ENCODE results near the gene AKR1C8. TPM values are rescaled to one million over a fixed set of nuclear protein-coding genes. Genes with fewer than 3 reads are reported as not detected.

Gene AKR1C8
- total and polyA plus RNA-seq, 4 experiments from 2014 or later: 8.5 to 9.2 TPM; not detected in 2

GRCh38 chr10:5168897-5169420, 16.0 kb downstream of the AKR1C8 start:
- peak overlapping the region in 1 of 8 donors; percentile 39 for H3K4me3 Mint-ChIP-seq
- H3K27ac Mint-ChIP-seq: peak overlapping the region in 2 of 7 donors; percentile 0 to 15
- Histone ChIP-seq H3K27ac (ENCODE audit: low read depth, low read length) (no peak overlapping the region), H3K36me3 (ENCODE audit: insufficient read depth, low read length) (no peaks in the 10 kb centered on the region), H3K4me1 (ENCODE audit: insufficient read depth, low read length) (no peaks in the 10 kb centered on the region), H3K27me3 (ENCODE audit: insufficient read depth, low read length) (no peaks in the 10 kb centered on the region), H3K9me3 (ENCODE audit: control insufficient read depth in 1 of 2, low read length in 2 of 2) (peaks cover 3 to 4% of the 10 kb centered on the region in 2 donors), H3K4me3 (ENCODE audit: low read length in 2 of 2) (no peak overlapping the region)
- CTCF ChIA-PET (ENCODE audit: partially characterized antibody): no interaction called here
- H3K4me1 Mint-ChIP-seq: peaks cover 2 to 6% (median 4%) of the 10 kb centered on the region in 4 donors
- H3K27me3 Mint-ChIP-seq: no peaks in the 10 kb centered on the region
- H3K9me3 Mint-ChIP-seq: peaks cover 3 to 45% (median 40%) of the 10 kb centered on the region in 8 donors
- intact Hi-C loops (cut with micrococcal nuclease): no loop called here
- POLR2A ChIA-PET (ENCODE audit: partially characterized antibody): no interaction called here
- no peak for DNase-seq
- peaks cover 7 to 31% of the 10 kb centered on the region in 2 donors for H3K36me3 Mint-ChIP-seq

GRCh38 chr10:5165738-5166137, 19.2 kb downstream of the AKR1C8 start:
- Mint-ChIP-seq H3K27ac (no peak overlapping the region), H3K36me3 (peaks cover 31 to 50% of the 10 kb centered on the region in 2 donors), H3K4me3 (no peak overlapping the region), H3K9me3 (peaks cover 9 to 71% (median 56%) of the 10 kb centered on the region in 8 donors), H3K4me1 (peaks cover 2 to 6% (median 4%) of the 10 kb centered on the region in 4 donors), H3K27me3 (peaks cover 0 to 2% of the 10 kb centered on the region in 2 donors)
- Histone ChIP-seq H3K36me3 (ENCODE audit: insufficient read depth, low read length) (no peaks in the 10 kb centered on the region), H3K9me3 (ENCODE audit: control insufficient read depth in 1 of 2, low read length in 2 of 2) (peaks cover 3 to 4% of the 10 kb centered on the region in 2 donors), H3K4me1 (ENCODE audit: insufficient read depth, low read length) (no peaks in the 10 kb centered on the region), H3K27ac (ENCODE audit: low read depth, low read length) (no peak overlapping the region), H3K4me3 (ENCODE audit: low read length in 2 of 2) (no peak overlapping the region), H3K27me3 (ENCODE audit: insufficient read depth, low read length) (no peaks in the 10 kb centered on the region)
- ChIA-PET CTCF (ENCODE audit: partially characterized antibody) (no interaction called here), POLR2A (ENCODE audit: partially characterized antibody) (no interaction called here)
- intact Hi-C loops (cut with micrococcal nuclease): no loop called here
- no peak for DNase-seq

GRCh38 chr10:5163487-5163886, 21.5 kb downstream of the AKR1C8 start:
- Mint-ChIP-seq H3K4me1 (peaks cover 0 to 3% (median 0%) of the 10 kb centered on the region in 4 donors), H3K27ac (no peak overlapping the region), H3K4me3 (no peak overlapping the region), H3K36me3 (peaks cover 35 to 57% of the 10 kb centered on the region in 2 donors), H3K9me3 (peaks cover 6 to 72% (median 56%) of the 10 kb centered on the region in 8 donors), H3K27me3 (peaks cover 0 to 4% of the 10 kb centered on the region in 2 donors)
- ChIA-PET POLR2A (ENCODE audit: partially characterized antibody) (no interaction called here), CTCF (ENCODE audit: partially characterized antibody) (no interaction called here)
- Histone ChIP-seq H3K27ac (ENCODE audit: low read depth, low read length) (no peak overlapping the region), H3K9me3 (ENCODE audit: control insufficient read depth in 1 of 2, low read length in 2 of 2) (peaks cover 3 to 4% of the 10 kb centered on the region in 2 donors), H3K4me3 (ENCODE audit: low read length in 2 of 2) (no peak overlapping the region), H3K36me3 (ENCODE audit: insufficient read depth, low read length) (no peaks in the 10 kb centered on the region), H3K27me3 (ENCODE audit: insufficient read depth, low read length) (no peaks in the 10 kb centered on the region), H3K4me1 (ENCODE audit: insufficient read depth, low read length) (no peaks in the 10 kb centered on the region)
- DNase-seq: no peak
- intact Hi-C loops (cut with micrococcal nuclease): no loop called here

GRCh38 chr10:5159126-5159525, 25.8 kb downstream of the AKR1C8 start:
- Mint-ChIP-seq H3K4me3 (peak overlapping the region in 1 of 8 donors; percentile 25), H3K27ac (no peak overlapping the region), H3K9me3 (peaks cover 6 to 30% (median 15%) of the 10 kb centered on the region in 8 donors), H3K4me1 (no peaks in the 10 kb centered on the region), H3K36me3 (peaks cover 39 to 43% of the 10 kb centered on the region in 2 donors), H3K27me3 (peaks cover 0 to 4% of the 10 kb centered on the region in 2 donors)
- no peak overlapping the region for H3K27ac ChIP-seq (ENCODE audit: low read depth, low read length)
- POLR2A ChIA-PET (ENCODE audit: partially characterized antibody): no interaction called here
- no peak for DNase-seq
- intact Hi-C loops (cut with micrococcal nuclease): no loop called here
- H3K9me3 ChIP-seq (ENCODE audit: control insufficient read depth in 1 of 2, low read length in 2 of 2): no peaks in the 10 kb centered on the region
- H3K36me3 ChIP-seq (ENCODE audit: insufficient read depth, low read length): no peaks in the 10 kb centered on the region
- no peak overlapping the region for H3K4me3 ChIP-seq (ENCODE audit: low read length in 2 of 2)
- H3K4me1 ChIP-seq (ENCODE audit: insufficient read depth, low read length): no peaks in the 10 kb centered on the region
- H3K27me3 ChIP-seq (ENCODE audit: insufficient read depth, low read length): no peaks in the 10 kb centered on the region
- CTCF ChIA-PET (ENCODE audit: partially characterized antibody): no interaction called here

- H3K4me3 Mint-ChIP-seq: no peak overlapping the region
- H3K4me1 ChIP-seq (ENCODE audit: insufficient read depth, low read length): no peaks in the 10 kb centered on the region
- no peaks in the 10 kb centered on the region for H3K9me3 ChIP-seq (ENCODE audit: control insufficient read depth in 1 of 2, low read length in 2 of 2)
- H3K27me3 Mint-ChIP-seq: peaks cover 0 to 4% of the 10 kb centered on the region in 2 donors
- no peaks in the 10 kb centered on the region for H3K4me1 Mint-ChIP-seq
- DNase-seq: no peak
- intact Hi-C loops (cut with micrococcal nuclease): no loop called here
- no peaks in the 10 kb centered on the region for H3K27me3 ChIP-seq (ENCODE audit: insufficient read depth, low read length)
- peaks cover 0 to 15% (median 4%) of the 10 kb centered on the region in 8 donors for H3K9me3 Mint-ChIP-seq
- POLR2A ChIA-PET (ENCODE audit: partially characterized antibody): no interaction called here
- H3K27ac Mint-ChIP-seq: no peak overlapping the region
- H3K27ac ChIP-seq (ENCODE audit: low read depth, low read length): no peak overlapping the region
- peaks cover 34 to 36% of the 10 kb centered on the region in 2 donors for H3K36me3 Mint-ChIP-seq
- CTCF ChIA-PET (ENCODE audit: partially characterized antibody): no interaction called here
- H3K4me3 ChIP-seq (ENCODE audit: low read length in 2 of 2): no peak overlapping the region
- no peaks in the 10 kb centered on the region for H3K36me3 ChIP-seq (ENCODE audit: insufficient read depth, low read length)
Observed at GRCh38 chr10:5157501-5157900, 27.4 kb downstream of the AKR1C8 start.

GRCh38 chr10:5155951-5156350, 29.0 kb downstream of the AKR1C8 start:
- peaks cover 22 to 33% of the 10 kb centered on the region in 2 donors for H3K36me3 Mint-ChIP-seq
- no peaks in the 10 kb centered on the region for H3K4me1 Mint-ChIP-seq
- ChIA-PET CTCF (ENCODE audit: partially characterized antibody) (no interaction called here), POLR2A (ENCODE audit: partially characterized antibody) (no interaction called here)
- intact Hi-C loops (cut with micrococcal nuclease): no loop called here
- no peak overlapping the region for H3K4me3 Mint-ChIP-seq
- Histone ChIP-seq H3K27ac (ENCODE audit: low read depth, low read length) (no peak overlapping the region), H3K36me3 (ENCODE audit: insufficient read depth, low read length) (no peaks in the 10 kb centered on the region), H3K4me3 (ENCODE audit: low read length in 2 of 2) (no peak overlapping the region), H3K9me3 (ENCODE audit: control insufficient read depth in 1 of 2, low read length in 2 of 2) (no peaks in the 10 kb centered on the region), H3K27me3 (ENCODE audit: insufficient read depth, low read length) (no peaks in the 10 kb centered on the region), H3K4me1 (ENCODE audit: insufficient read depth, low read length) (no peaks in the 10 kb centered on the region)
- no peak overlapping the region for H3K27ac Mint-ChIP-seq
- peaks cover 0 to 1% of the 10 kb centered on the region in 2 donors for H3K27me3 Mint-ChIP-seq
- H3K9me3 Mint-ChIP-seq: peaks cover 0 to 9% (median 2%) of the 10 kb centered on the region in 8 donors
- DNase-seq: no peak

- ChIA-PET CTCF (ENCODE audit: partially characterized antibody) (no interaction called here), POLR2A (ENCODE audit: partially characterized antibody) (no interaction called here)
- no peaks in the 10 kb centered on the region for H3K4me1 ChIP-seq (ENCODE audit: insufficient read depth, low read length)
- intact Hi-C loops (cut with micrococcal nuclease): no loop called here
- H3K27me3 ChIP-seq (ENCODE audit: insufficient read depth, low read length): no peaks in the 10 kb centered on the region
- Mint-ChIP-seq H3K36me3 (peaks cover 9 to 14% of the 10 kb centered on the region in 2 donors), H3K4me1 (no peaks in the 10 kb centered on the region), H3K27me3 (no peaks in the 10 kb centered on the region), H3K9me3 (peaks cover 0 to 14% (median 10%) of the 10 kb centered on the region in 8 donors), H3K4me3 (no peak overlapping the region), H3K27ac (no peak overlapping the region)
- no peaks in the 10 kb centered on the region for H3K36me3 ChIP-seq (ENCODE audit: insufficient read depth, low read length)
- H3K27ac ChIP-seq (ENCODE audit: low read depth, low read length): no peak overlapping the region
- H3K9me3 ChIP-seq (ENCODE audit: control insufficient read depth in 1 of 2, low read length in 2 of 2): no peaks in the 10 kb centered on the region
- no peak for DNase-seq
- H3K4me3 ChIP-seq (ENCODE audit: low read length in 2 of 2): no peak overlapping the region
Observed at GRCh38 chr10:5151076-5151475, 33.9 kb downstream of the AKR1C8 start.

All from CD4-positive, alpha-beta memory T cell (primary cell).